ENCODE measurements around the gene C9orf50. TPM values are rescaled to one million over a fixed set of nuclear protein-coding genes. Genes with fewer than 3 reads are reported as not detected.
"Not testable (repeated sequence)": the region's sequence is repeated elsewhere in the genome, so short reads cannot be mapped to it uniquely, and the experiment has no call there.

C9orf50 gene
- polyA plus RNA-seq, 2 donors, result 0.05 TPM; not detected in 1

DNA sequence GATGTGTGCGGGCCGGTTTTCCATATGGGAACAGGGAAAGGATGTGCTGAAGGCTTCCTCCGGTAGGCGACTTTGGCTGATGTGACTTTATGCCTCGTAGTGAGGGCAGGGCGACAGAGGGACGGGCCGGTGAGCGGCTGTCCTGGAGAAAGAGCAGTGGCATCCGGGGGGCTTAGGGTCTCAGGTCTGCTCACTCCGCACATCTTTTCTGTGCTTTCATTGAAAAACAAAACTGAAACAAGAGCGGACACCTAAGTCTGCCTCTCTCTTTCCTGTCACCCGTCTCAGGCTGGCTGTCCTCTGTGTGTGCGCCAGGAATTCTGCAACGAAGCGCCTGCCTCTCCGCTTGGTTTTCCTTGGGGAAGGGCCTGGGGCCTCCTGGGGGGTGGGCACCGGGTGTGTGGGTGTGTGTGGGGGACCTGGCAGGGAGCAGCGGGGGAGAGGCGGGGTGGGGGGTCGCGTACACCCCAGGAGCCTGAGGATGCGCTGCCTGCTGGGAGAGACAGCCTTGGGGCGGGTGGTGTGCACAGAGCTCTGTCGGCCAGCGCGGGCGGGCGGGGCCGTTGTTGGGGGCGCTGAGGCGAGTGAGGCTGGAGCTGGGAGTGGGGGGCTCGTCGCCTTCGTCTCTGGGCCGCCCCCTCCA lies 44.0 kb upstream of the C9orf50 start:
- no peaks in the 10 kb centered on the region for H3K36me3 ChIP-seq (ENCODE audit: control insufficient read depth in 2 of 2, insufficient read depth in 2 of 2, low read length in 1 of 2)
- H3K9me3 ChIP-seq (ENCODE audit: control insufficient read depth in 2 of 2, insufficient read depth in 1 of 2, low read depth in 1 of 2, low read length in 1 of 2), result no peaks in the 10 kb centered on the region
- peaks cover 0 to 2% of the 10 kb centered on the region in 2 donors for H3K27me3 ChIP-seq (ENCODE audit: control insufficient read depth in 1 of 2, insufficient read depth in 2 of 2, low read length in 2 of 2)
- no peak overlapping the region for H3K4me3 ChIP-seq (ENCODE audit: low read depth in 1 of 2, low read length in 2 of 2)
- 19 to 21% methylated on average over 28 to 36 of the region's 36 CpGs for WGBS, 2 donors
- H3K4me1 ChIP-seq (ENCODE audit: control insufficient read depth in 2 of 2, insufficient read depth in 2 of 2, low read length in 1 of 2), result peaks cover 0 to 11% of the 10 kb centered on the region in 2 donors
- no peak overlapping the region for H3K27ac ChIP-seq (ENCODE audit: low read depth in 2 of 2, low read length in 1 of 2)

DNA sequence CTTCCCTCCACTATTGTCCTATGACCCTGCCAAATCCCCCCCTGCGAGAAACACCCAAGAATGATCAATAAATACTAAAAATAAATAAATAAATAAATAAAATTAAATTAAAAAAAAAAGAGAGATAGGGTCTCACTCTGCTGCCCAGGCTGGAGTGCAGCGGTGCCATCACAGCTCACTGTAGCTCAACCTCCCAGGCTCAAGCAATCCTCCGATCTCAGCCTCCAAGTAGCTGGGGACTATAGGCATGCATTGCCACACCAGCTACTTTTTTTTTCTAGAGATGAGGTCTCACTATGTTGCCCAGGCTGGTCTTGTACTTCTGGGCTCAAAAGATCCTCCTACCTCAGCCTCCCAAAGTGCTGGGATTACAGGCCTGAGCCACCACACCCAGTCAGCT lies 41.3 kb upstream of the C9orf50 start:
- H3K36me3 ChIP-seq (ENCODE audit: control insufficient read depth in 2 of 2, insufficient read depth in 2 of 2, low read length in 1 of 2); H3K4me1 ChIP-seq (ENCODE audit: control insufficient read depth in 2 of 2, insufficient read depth in 2 of 2, low read length in 1 of 2); H3K9me3 ChIP-seq (ENCODE audit: control insufficient read depth in 2 of 2, insufficient read depth in 1 of 2, low read depth in 1 of 2, low read length in 1 of 2); H3K27ac ChIP-seq (ENCODE audit: low read depth in 2 of 2, low read length in 1 of 2); H3K4me3 ChIP-seq (ENCODE audit: low read depth in 1 of 2, low read length in 2 of 2); H3K27me3 ChIP-seq (ENCODE audit: control insufficient read depth in 1 of 2, insufficient read depth in 2 of 2, low read length in 2 of 2): not testable (repeated sequence)
- WGBS, 2 donors, result 63 to 79% methylated on average over 3 of the region's 3 CpGs

DNA sequence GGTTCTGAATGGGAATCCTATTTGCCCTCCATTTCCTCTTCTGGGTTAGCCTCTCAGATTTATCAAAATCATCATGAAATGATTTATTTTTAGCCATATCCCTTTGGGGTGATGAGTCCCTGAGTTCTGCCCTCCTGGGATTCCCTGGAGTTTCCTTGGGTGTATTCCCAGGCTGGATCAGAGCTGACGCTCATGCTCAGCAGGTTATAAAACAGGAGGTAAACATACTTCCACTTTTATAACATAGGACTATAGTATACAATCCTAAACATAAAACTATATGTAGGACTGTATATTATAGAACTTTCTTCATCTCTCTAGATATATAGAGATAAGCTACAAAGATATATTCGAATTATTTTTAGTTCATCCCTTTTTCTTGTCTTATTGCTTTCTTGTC lies 40.1 kb upstream of the C9orf50 start:
- Histone ChIP-seq H3K27me3 (ENCODE audit: control insufficient read depth in 1 of 2, insufficient read depth in 2 of 2, low read length in 2 of 2) (no peaks in the 10 kb centered on the region), H3K9me3 (ENCODE audit: control insufficient read depth in 2 of 2, insufficient read depth in 1 of 2, low read depth in 1 of 2, low read length in 1 of 2) (no peaks in the 10 kb centered on the region), H3K4me3 (ENCODE audit: low read depth in 1 of 2, low read length in 2 of 2) (no peak overlapping the region), H3K36me3 (ENCODE audit: control insufficient read depth in 2 of 2, insufficient read depth in 2 of 2, low read length in 1 of 2) (no peaks in the 10 kb centered on the region), H3K4me1 (ENCODE audit: control insufficient read depth in 2 of 2, insufficient read depth in 2 of 2, low read length in 1 of 2) (peaks cover 0 to 3% of the 10 kb centered on the region in 2 donors), H3K27ac (ENCODE audit: low read depth in 2 of 2, low read length in 1 of 2) (no peak overlapping the region)
- WGBS, 2 donors, result 68 to 70% methylated on average over 2 of the region's 2 CpGs

DNA sequence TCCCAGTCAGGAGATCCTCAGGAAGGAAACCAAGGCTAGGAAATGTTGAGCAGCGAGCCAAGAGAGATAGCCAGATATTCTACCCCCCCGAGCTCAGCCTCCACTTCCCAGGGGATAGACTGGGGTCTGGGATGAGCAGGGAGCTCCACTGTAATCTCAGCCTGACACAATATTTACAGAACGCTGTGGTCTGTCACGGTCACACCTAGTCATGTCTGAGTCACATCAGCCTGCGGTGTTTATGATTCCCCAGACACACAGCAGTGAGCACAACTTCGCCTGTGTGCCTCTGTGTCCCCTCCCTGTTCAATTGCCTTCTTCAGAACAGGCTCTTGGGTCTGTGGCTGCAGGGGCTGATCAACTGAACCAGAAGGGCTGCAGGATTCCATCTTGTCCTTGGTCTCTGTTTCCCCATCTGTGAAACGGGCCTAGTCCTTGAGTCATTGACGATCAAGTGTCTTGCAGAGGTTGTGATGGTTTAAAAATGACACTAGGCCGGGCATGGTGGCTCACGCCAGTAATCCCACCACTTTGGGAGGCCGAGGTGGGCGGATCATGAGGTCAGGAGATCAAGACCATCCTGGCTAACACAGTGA lies 36.0 kb upstream of the C9orf50 start:
- H3K36me3 ChIP-seq (ENCODE audit: control insufficient read depth in 2 of 2, insufficient read depth in 2 of 2, low read length in 1 of 2), result no peaks in the 10 kb centered on the region
- no peak overlapping the region for H3K4me3 ChIP-seq (ENCODE audit: low read depth in 1 of 2, low read length in 2 of 2)
- H3K27ac ChIP-seq (ENCODE audit: low read depth in 2 of 2, low read length in 1 of 2), result no peak overlapping the region
- 69 to 72% methylated on average over 12 of the region's 12 CpGs for WGBS, 2 donors
- H3K27me3 ChIP-seq (ENCODE audit: control insufficient read depth in 1 of 2, insufficient read depth in 2 of 2, low read length in 2 of 2), result no peaks in the 10 kb centered on the region
- no peaks in the 10 kb centered on the region for H3K9me3 ChIP-seq (ENCODE audit: control insufficient read depth in 2 of 2, insufficient read depth in 1 of 2, low read depth in 1 of 2, low read length in 1 of 2)
- H3K4me1 ChIP-seq (ENCODE audit: control insufficient read depth in 2 of 2, insufficient read depth in 2 of 2, low read length in 1 of 2), result no peaks in the 10 kb centered on the region

DNA sequence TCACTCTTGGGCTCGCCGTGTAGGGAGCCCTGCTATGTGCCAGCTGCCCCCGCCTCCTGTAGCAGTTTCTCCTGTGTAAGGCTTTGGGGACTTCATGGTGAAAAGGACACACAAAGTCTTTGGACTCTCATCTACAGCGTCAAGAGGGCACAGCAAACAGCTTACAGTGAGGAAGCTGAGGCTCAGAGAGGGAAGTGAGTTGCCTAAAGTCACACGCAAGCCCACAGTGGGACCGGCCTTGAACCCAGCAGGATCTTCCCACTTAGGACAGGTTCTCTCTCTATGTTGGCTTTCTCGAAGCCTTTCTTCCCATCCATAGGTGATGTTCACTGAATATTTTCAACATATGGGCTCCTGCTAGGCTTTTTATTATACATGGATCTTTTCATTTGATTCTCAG lies 34.8 kb upstream of the C9orf50 start:
- Histone ChIP-seq H3K4me3 (ENCODE audit: low read depth in 1 of 2, low read length in 2 of 2) (no peak overlapping the region), H3K9me3 (ENCODE audit: control insufficient read depth in 2 of 2, insufficient read depth in 1 of 2, low read depth in 1 of 2, low read length in 1 of 2) (no peaks in the 10 kb centered on the region), H3K27me3 (ENCODE audit: control insufficient read depth in 1 of 2, insufficient read depth in 2 of 2, low read length in 2 of 2) (no peaks in the 10 kb centered on the region), H3K36me3 (ENCODE audit: control insufficient read depth in 2 of 2, insufficient read depth in 2 of 2, low read length in 1 of 2) (no peaks in the 10 kb centered on the region), H3K4me1 (ENCODE audit: control insufficient read depth in 2 of 2, insufficient read depth in 2 of 2, low read length in 1 of 2) (peaks cover 0 to 3% of the 10 kb centered on the region in 2 donors), H3K27ac (ENCODE audit: low read depth in 2 of 2, low read length in 1 of 2) (no peak overlapping the region)
- 83 to 87% methylated on average over 7 of the region's 7 CpGs for WGBS, 2 donors

DNA sequence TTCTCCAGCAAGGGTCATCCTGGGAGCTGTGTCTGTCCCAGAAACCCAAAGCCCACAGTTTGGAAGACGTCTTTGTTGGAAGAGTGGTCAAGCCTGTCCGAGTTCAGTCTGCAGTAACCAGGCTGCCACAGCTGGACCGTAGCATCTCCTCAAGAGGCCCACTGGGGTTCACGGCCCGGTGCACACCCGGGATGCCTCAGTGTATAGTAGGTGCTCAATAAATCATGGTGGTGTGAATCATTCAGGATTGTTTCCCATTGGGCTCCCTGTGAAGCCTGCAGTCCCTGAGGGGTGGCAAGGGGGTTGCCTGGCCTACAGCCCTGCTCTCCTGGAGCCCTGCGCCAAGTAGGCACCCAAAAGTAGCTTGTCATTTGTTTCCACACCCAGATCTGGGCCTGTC lies 34.3 kb upstream of the C9orf50 start:
- no peaks in the 10 kb centered on the region for H3K27me3 ChIP-seq (ENCODE audit: control insufficient read depth in 1 of 2, insufficient read depth in 2 of 2, low read length in 2 of 2)
- 92 to 98% methylated on average over 7 of the region's 7 CpGs for WGBS, 2 donors
- peaks cover 0 to 3% of the 10 kb centered on the region in 2 donors for H3K4me1 ChIP-seq (ENCODE audit: control insufficient read depth in 2 of 2, insufficient read depth in 2 of 2, low read length in 1 of 2)
- no peaks in the 10 kb centered on the region for H3K9me3 ChIP-seq (ENCODE audit: control insufficient read depth in 2 of 2, insufficient read depth in 1 of 2, low read depth in 1 of 2, low read length in 1 of 2)
- H3K4me3 ChIP-seq (ENCODE audit: low read depth in 1 of 2, low read length in 2 of 2), result no peak overlapping the region
- H3K36me3 ChIP-seq (ENCODE audit: control insufficient read depth in 2 of 2, insufficient read depth in 2 of 2, low read length in 1 of 2), result no peaks in the 10 kb centered on the region
- H3K27ac ChIP-seq (ENCODE audit: low read depth in 2 of 2, low read length in 1 of 2), result no peak overlapping the region

DNA sequence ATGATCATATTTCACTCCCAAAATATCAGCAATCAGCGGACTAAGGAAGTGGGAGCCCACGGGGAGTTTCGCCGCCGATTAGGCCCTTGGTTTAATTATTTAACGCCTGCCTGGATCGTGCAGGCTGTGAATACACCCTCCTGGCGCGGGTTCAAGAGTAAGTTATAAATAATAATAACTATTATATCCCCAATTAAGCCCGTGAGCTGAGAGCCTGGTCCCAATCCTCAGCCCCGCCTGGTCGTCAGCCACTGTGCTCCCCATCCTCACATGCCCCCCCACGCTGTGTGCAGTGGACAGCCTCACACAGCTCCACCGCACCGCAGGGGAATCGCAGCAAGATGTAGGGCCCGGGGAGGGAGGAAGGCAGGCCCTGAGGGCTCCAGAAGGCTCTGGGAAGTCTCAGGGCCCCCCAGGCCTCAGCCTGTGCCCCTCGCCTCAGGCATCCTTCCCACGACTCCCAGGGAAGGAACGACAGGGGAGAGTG lies 33.7 kb upstream of the C9orf50 start:
- Histone ChIP-seq H3K4me3 (ENCODE audit: low read depth in 1 of 2, low read length in 2 of 2) (no peak overlapping the region), H3K27me3 (ENCODE audit: control insufficient read depth in 1 of 2, insufficient read depth in 2 of 2, low read length in 2 of 2) (no peaks in the 10 kb centered on the region), H3K9me3 (ENCODE audit: control insufficient read depth in 2 of 2, insufficient read depth in 1 of 2, low read depth in 1 of 2, low read length in 1 of 2) (no peaks in the 10 kb centered on the region), H3K4me1 (ENCODE audit: control insufficient read depth in 2 of 2, insufficient read depth in 2 of 2, low read length in 1 of 2) (peaks cover 0 to 3% of the 10 kb centered on the region in 2 donors), H3K36me3 (ENCODE audit: control insufficient read depth in 2 of 2, insufficient read depth in 2 of 2, low read length in 1 of 2) (no peaks in the 10 kb centered on the region), H3K27ac (ENCODE audit: low read depth in 2 of 2, low read length in 1 of 2) (no peak overlapping the region)
- 42 to 50% methylated on average over 20 of the region's 20 CpGs for WGBS, 2 donors

DNA sequence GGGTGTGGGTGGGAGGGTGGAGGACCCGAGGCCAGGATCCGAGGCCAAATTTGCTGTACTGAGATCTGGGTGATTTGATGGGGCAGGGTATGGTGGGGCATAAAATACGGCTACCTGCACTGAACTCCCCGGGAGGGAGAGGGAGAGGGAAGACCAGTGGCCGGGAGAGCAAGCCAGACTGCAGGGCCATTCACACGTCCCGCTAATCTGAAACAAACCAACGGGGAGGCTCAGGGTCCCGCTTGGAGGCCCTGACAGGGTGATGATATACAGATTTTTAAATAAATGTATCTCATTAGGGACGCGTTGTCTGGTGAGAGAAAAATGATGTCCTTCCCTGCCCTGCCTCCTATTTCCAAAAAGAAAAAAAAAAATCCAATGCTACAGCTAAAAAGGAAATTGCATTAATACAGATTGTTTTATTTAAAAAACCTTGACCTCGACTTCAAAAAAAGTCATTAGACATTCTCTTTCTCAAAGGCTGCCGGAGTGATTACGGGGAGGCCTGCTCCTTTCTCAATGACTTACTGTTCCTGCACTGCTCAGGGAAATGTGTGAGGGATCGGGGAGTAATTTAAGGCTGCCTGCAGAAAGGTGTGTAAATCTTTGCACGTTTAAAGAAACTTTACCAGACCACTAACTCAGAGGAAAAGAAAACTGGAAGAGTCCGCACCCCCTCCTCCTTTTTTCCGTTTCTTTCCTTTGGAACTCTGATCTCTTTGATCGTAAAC lies 33.1 kb upstream of the C9orf50 start:
- Histone ChIP-seq H3K9me3 (ENCODE audit: control insufficient read depth in 2 of 2, insufficient read depth in 1 of 2, low read depth in 1 of 2, low read length in 1 of 2) (no peaks in the 10 kb centered on the region), H3K4me1 (ENCODE audit: control insufficient read depth in 2 of 2, insufficient read depth in 2 of 2, low read length in 1 of 2) (peaks cover 0 to 3% of the 10 kb centered on the region in 2 donors), H3K27me3 (ENCODE audit: control insufficient read depth in 1 of 2, insufficient read depth in 2 of 2, low read length in 2 of 2) (no peaks in the 10 kb centered on the region), H3K36me3 (ENCODE audit: control insufficient read depth in 2 of 2, insufficient read depth in 2 of 2, low read length in 1 of 2) (no peaks in the 10 kb centered on the region), H3K4me3 (ENCODE audit: low read depth in 1 of 2, low read length in 2 of 2) (no peak overlapping the region), H3K27ac (ENCODE audit: low read depth in 2 of 2, low read length in 1 of 2) (no peak overlapping the region)
- WGBS, 2 donors, result 47 to 58% methylated on average over 19 of the region's 19 CpGs

DNA sequence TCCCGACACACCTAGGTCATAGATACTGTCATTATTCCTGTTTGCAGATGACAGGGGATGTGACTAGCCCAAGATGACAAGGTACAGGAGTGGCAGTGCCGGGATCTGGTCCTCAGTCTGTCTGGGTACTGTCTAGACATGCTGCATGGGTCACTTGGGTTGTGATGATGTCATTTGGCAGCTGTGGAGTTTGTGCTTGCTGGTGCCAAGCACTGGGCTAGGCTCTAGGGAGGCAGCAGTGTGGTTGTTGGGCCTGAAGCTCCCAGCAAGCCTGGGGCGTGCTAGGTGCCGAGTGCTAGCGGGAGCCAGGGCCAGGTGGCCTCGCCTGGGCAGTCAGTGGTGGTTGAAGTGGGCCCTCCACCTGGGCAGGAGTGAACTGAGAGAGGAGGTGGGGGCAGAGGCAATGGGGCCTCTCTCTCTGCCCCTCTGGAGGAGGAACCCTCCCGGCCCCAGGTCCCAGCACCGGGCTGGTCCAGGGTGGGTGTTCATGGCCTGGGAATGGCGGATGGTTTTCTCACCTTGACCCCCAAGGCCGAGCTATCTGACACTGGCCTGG lies 29.9 kb upstream of the C9orf50 start:
- Histone ChIP-seq H3K27me3 (ENCODE audit: control insufficient read depth in 1 of 2, insufficient read depth in 2 of 2, low read length in 2 of 2) (no peaks in the 10 kb centered on the region), H3K27ac (ENCODE audit: low read depth in 2 of 2, low read length in 1 of 2) (no peak overlapping the region)
- WGBS, 2 donors, result 72 to 75% methylated on average over 10 of the region's 10 CpGs

More for the DNA sequence above, 29.9 kb upstream of the C9orf50 start:
- H3K9me3 ChIP-seq (ENCODE audit: control insufficient read depth in 2 of 2, insufficient read depth in 1 of 2, low read depth in 1 of 2, low read length in 1 of 2), result no peaks in the 10 kb centered on the region
- H3K4me1 ChIP-seq (ENCODE audit: control insufficient read depth in 2 of 2, insufficient read depth in 2 of 2, low read length in 1 of 2), result peaks cover 0 to 3% of the 10 kb centered on the region in 2 donors
- H3K4me3 ChIP-seq (ENCODE audit: low read depth in 1 of 2, low read length in 2 of 2), result no peak overlapping the region
- no peaks in the 10 kb centered on the region for H3K36me3 ChIP-seq (ENCODE audit: control insufficient read depth in 2 of 2, insufficient read depth in 2 of 2, low read length in 1 of 2)

Data from esophagus (tissue), 2 donors.